Smooth muscle cell (in vitro differentiated cells): ENCODE measurements around the gene FA2H. TPM values are rescaled to one million over a fixed set of nuclear protein-coding genes. Genes with fewer than 3 reads are reported as not detected.

Experiments used
- DNase-seq: peaks from one replicate; lab custom pipeline; 2025; ENCODE audit not compliant: unreplicated experiment; lab: John Stamatoyannopoulos, UW
- H2AFZ ChIP-seq: fragments of 200-600 bp; sonication (generic); 2 replicates; pipeline ENCODE4 v1.6.0; 2016; ENCODE audit warnings: antibody characterized with exemption, low read depth, mild to moderate bottlenecking
- H3F3A ChIP-seq: fragments of 200-600 bp; sonication (generic); 2 replicates; pipeline ENCODE4 v1.6.0; 2017; ENCODE audit warnings: antibody characterized with exemption, low read depth
- H3K27ac ChIP-seq: fragments of 200-600 bp; sonication (generic); 2 replicates; pipeline ENCODE4 v1.5.1; 2016; ENCODE audit warnings: low read depth, mild to moderate bottlenecking
- H3K27me3 ChIP-seq: fragments of 200-600 bp; sonication (generic); 2 replicates; pipeline ENCODE4 v1.6.1; 2016; ENCODE audit warnings: low read depth, mild to moderate bottlenecking
- H3K36me3 ChIP-seq: fragments of 200-600 bp; sonication (generic); 2 replicates; pipeline ENCODE4 v1.5.1; 2016; ENCODE audit warnings: low read depth
- H3K4me1 ChIP-seq: fragments of 200-600 bp; sonication (generic); 2 replicates; pipeline ENCODE4 v1.5.1; 2016; ENCODE audit warnings: low read depth
- H3K4me2 ChIP-seq: fragments of 200-600 bp; sonication (generic); 2 replicates; pipeline ENCODE4 v1.6.0; 2016; ENCODE audit warnings: mild to moderate bottlenecking
- H3K4me3 ChIP-seq: fragments of 200-600 bp; sonication (generic); 2 replicates; pipeline ENCODE4 v1.5.1; 2016; ENCODE audit warnings: mild to moderate bottlenecking
- H3K79me2 ChIP-seq: fragments of 200-600 bp; sonication (generic); 2 replicates; pipeline ENCODE4 v1.6.0; 2016; ENCODE audit warnings: low read depth, mild to moderate bottlenecking
- H3K9ac ChIP-seq: fragments of 200-600 bp; sonication (generic); 2 replicates; pipeline ENCODE4 v1.6.0; 2016; ENCODE audit warnings: low read depth
- H3K9me3 ChIP-seq: fragments of 200-600 bp; sonication (generic); replicated peaks from 2 replicates; pipeline ENCODE4 v1.5.1; 2016; ENCODE audit warnings: low read depth
- H4K20me1 ChIP-seq: fragments of 200-600 bp; sonication (generic); 2 replicates; pipeline ENCODE4 v1.6.0; 2016; ENCODE audit warnings: low read depth
- CTCF ChIP-seq: fragments of 200-600 bp; sonication (generic); IDR thresholded peaks from 2 replicates; pipeline ENCODE4 v1.5.1; 2017; ENCODE audit warnings: borderline replicate concordance, mild to moderate bottlenecking, antibody characterized with exemption; ENCODE audit not compliant: insufficient read depth, poor library complexity, severe bottlenecking
- WGBS: methylation state at CpG from one replicate; pipeline ENCODE4 v1.1.7; 2016; ENCODE audit warnings: low lambda C conversion rate; 5-methylcytosine and 5-hydroxymethylcytosine counted together
- polyA plus RNA-seq: library from polyadenylated mRNA; unstranded; fragments of >200 nt; fragmentation: Nextera tagmentation; extraction: Ambion mirVana; gene quantifications from 2 replicates; pipeline ENCODE4 v1.2.1, GENCODE V29; 2016
- total RNA-seq: library from RNA; depleted of rRNA; stranded (reverse); fragments of >200 nt; gene quantifications from 2 replicates; pipeline ENCODE4 v1.2.3, GENCODE V29; 2014

FA2H gene
- total RNA-seq (not detected in 2 replicates), polyA plus RNA-seq (not detected in 2 replicates)

- Histone ChIP-seq H3K9ac (no peak within 1 kb of the TSS), H3K4me3 (peak within 1 kb of the TSS; percentile 43), H2AFZ (no peak within 1 kb of the TSS), H3K27ac (no peak within 1 kb of the TSS), H3K4me2 (peak within 1 kb of the TSS; percentile 84), H3F3A (no peaks in the 10 kb centered on the region), H3K9me3 (no peaks in the 10 kb centered on the region), H3K36me3 (no peaks in the 10 kb centered on the region), H3K27me3 (peaks cover 64% of the 10 kb centered on the region), H3K4me1 (no peaks in the 10 kb centered on the region), H4K20me1 (no peaks in the 10 kb centered on the region), H3K79me2 (no peaks in the 10 kb centered on the region)
- no peak for DNase-seq
- peak; percentile 23 for TF ChIP-seq CTCF
- WGBS, result 1% methylated on average over 75 of the region's 94 CpGs
Observed at GRCh38 chr16:74774223-74775139, at the start of gene FA2H. FA2H (minus strand) TSS chr16:74774820; CDS start chr16:74774755, 65 bp downstream.

DNA sequence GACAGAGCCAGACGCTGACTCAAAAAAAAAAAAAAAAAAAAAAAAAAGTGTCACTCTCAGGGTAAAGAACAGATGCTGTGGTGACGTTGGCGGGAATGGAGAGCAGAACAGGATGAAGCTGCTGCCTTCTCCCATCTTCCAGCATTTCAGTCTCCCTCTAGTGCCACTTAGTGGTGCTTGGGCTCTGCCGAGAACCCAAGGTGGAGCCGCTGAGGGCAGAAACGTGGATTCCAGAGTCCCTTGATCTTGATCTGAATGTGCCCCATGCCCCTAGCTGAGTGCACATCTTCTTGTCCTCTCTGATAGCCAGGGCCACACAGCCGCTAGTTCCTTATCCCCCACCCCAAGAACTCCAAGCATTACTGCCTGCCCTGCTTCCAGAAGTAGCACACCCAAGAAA is 43.2 kb upstream of the FA2H start:
- no peak for TF ChIP-seq CTCF
- Histone ChIP-seq H3K9ac (no peak overlapping the region), H3K79me2 (no peaks in the 10 kb centered on the region), H4K20me1 (no peaks in the 10 kb centered on the region), H2AFZ (no peak overlapping the region), H3K27me3 (no peaks in the 10 kb centered on the region), H3K4me3 (no peak overlapping the region), H3K27ac (no peak overlapping the region), H3F3A (no peaks in the 10 kb centered on the region), H3K9me3 (no peaks in the 10 kb centered on the region), H3K36me3 (no peaks in the 10 kb centered on the region), H3K4me1 (peaks cover 4% of the 10 kb centered on the region), H3K4me2 (no peak overlapping the region)
- DNase-seq, result no peak
- WGBS, result 64% methylated on average over 6 of the region's 7 CpGs

DNA sequence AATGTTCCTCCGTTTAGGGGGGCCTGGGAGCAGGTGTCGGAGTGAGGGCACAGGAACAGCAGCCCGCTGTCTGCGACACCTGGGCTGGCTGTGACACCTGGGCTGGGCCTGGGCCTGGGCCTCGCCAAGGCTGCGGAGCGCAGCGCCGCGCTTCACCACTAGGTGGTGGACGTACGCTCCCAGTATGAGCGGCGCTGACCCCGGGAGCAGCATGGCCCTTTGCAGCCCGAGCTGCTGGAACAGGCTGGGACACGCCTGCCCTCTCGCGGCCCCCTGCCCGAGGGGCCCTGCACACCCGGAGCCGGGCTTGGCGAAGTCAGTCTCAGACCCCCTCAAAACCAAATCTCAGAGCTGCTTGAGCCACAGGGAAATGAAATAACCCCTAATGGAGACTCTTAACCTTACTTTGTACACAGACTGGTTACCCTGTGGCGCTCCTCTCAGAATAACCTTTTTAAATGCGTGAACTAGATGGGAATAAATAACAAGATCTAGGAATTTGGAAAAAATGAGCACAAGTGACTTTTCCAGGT is 38.6 kb upstream of the FA2H start:
- H4K20me1 ChIP-seq, result no peaks in the 10 kb centered on the region
- H3K4me2 ChIP-seq, result peak overlapping the region; percentile 82
- no peak overlapping the region for H3K4me3 ChIP-seq
- H3K79me2 ChIP-seq, result no peaks in the 10 kb centered on the region
- no peaks in the 10 kb centered on the region for H3K36me3 ChIP-seq
- WGBS, result 18% methylated on average over 18 of the region's 25 CpGs
- peak; percentile 84 for TF ChIP-seq CTCF
- H3K27ac ChIP-seq, result no peak overlapping the region
- H3K27me3 ChIP-seq, result no peaks in the 10 kb centered on the region
- H3K9ac ChIP-seq, result no peak overlapping the region
- no peaks in the 10 kb centered on the region for H3F3A ChIP-seq
- peak overlapping the region; percentile 93 for H2AFZ ChIP-seq
- peaks cover 4% of the 10 kb centered on the region for H3K4me1 ChIP-seq
- no peaks in the 10 kb centered on the region for H3K9me3 ChIP-seq
- peak; percentile 37 for DNase-seq
